ENCODE data around the gene ARHGAP15.

- TF ChIP-seq ZNF274 (IDR thresholded peaks at IDR 0.05; ENCODE audit: low read depth, low read length): no peak
- no peak for TF ChIP-seq SUZ12 (IDR thresholded peaks at IDR 0.05; ENCODE audit: extremely low read depth, insufficient read depth, insufficient read length)
Measured at GRCh38 chr2:143532061-143532460, 402.8 kb downstream of the ARHGAP15 start.

Measured in NT2/D1 (cell line).